HepG2 (cell line): Measurements from ENCODE around the gene SNX21. TPM values are rescaled to one million over a fixed set of nuclear protein-coding genes. Genes with fewer than 3 reads are reported as not detected.

ENCODE experiments used
- ATAC-seq: fragments of 200-7000 bp; cut with Tn5 transposase; 3 replicates; pipeline ENCODE4 v1.9.1; 2020; ENCODE audit warnings: mild to moderate bottlenecking, moderate library complexity
- BruUV-seq: library from RNA; stranded (reverse); fragments of 400-500 nt; replicated peaks from 2 replicates; lab custom pipeline; 2021; lab: Mats Ljungman, UMichigan
- CTCF ChIA-PET: fragments of 300-600 bp; formaldehyde crosslinking; extraction: SDS; loops from one replicate; lab custom pipeline; 2021; ENCODE audit warnings: low total read pairs, inconsistent platforms, low intra/inter-chr PET ratio; lab: Yijun Ruan, JAX
- POLR2A ChIA-PET: fragments of 350-600 bp; sonication (Branson Sonifier 250); formaldehyde crosslinking; loops from one replicate; lab custom pipeline; 2020; ENCODE audit warnings: antibody characterized with exemption, inconsistent platforms; lab: Yijun Ruan, JAX
- DNase-seq: peaks from one replicate; pipeline ENCODE4 v3.0.0-alpha.2; 2015; ENCODE audit warnings: low spot score
- FAIRE-seq: peaks from 3 replicates; lab custom pipeline; 2011; peaks lifted over from hg19 to GRCh38; lab: Jason Lieb, UNC
- H2AFZ ChIP-seq: one replicate; pipeline ENCODE4 v1.6.1; 2011; ENCODE audit warnings: low read length, inconsistent platforms
- H3K27ac ChIP-seq: fragments of 300-600 bp; 3 replicates; pipeline ENCODE4 v1.8.0; 2011; ENCODE audit warnings: mixed run types, mild to moderate bottlenecking, mixed read lengths, low read length, inconsistent platforms; ENCODE audit not compliant: insufficient read depth; ENCODE audit errors: extremely low read length
- H3K27me3 ChIP-seq, 2 experiments: fragments of 200-600 bp in 1 of 2; 2 replicates in 1 of 2; 3 replicates in 1 of 2; pipeline versions ENCODE4 v1.6.0 to v1.8.0; 2011; ENCODE audit warnings: low read length in 2 of 2, mild to moderate bottlenecking in 2 of 2, moderate library complexity in 2 of 2, inconsistent platforms in 1 of 2; ENCODE audit not compliant: insufficient read depth in 2 of 2, control insufficient read depth in 1 of 2
- H3K36me3 ChIP-seq, 2 experiments: fragments of 200-600 bp in 1 of 2; replicated peaks in 1 of 2; 2 replicates in 1 of 2; 3 replicates in 1 of 2; pipeline versions ENCODE4 v1.5.1 to v1.8.0; 2011; ENCODE audit warnings: low read length in 2 of 2, inconsistent platforms in 1 of 2; ENCODE audit not compliant: insufficient read depth in 2 of 2, control insufficient read depth in 1 of 2
- H3K4me1 ChIP-seq: 2 replicates; pipeline ENCODE4 v1.5.1; 2012; ENCODE audit warnings: low read length, inconsistent platforms; ENCODE audit not compliant: insufficient read depth
- H3K4me2 ChIP-seq: 2 replicates; pipeline ENCODE4 v1.6.0; 2011; ENCODE audit warnings: low read depth, low read length, inconsistent platforms
- H3K4me3 ChIP-seq, 3 experiments: fragments of 200-600 bp in 1 of 3; sonication (generic), shearing (Covaris generic) in 1 of 3; replicated peaks in 1 of 3; 2 replicates each; pipeline ENCODE4 v1.5.1; 2011 to 2016; ENCODE audit warnings: low read length in 3 of 3, inconsistent platforms in 2 of 3, low read depth in 2 of 3, mild to moderate bottlenecking in 2 of 3, control low read depth in 1 of 3, mixed read lengths in 1 of 3; ENCODE audit not compliant: insufficient read depth in 1 of 3
- H3K79me2 ChIP-seq: one replicate; pipeline ENCODE4 v1.6.1; 2011; ENCODE audit warnings: low read length, inconsistent platforms; ENCODE audit not compliant: insufficient read depth
- H3K9ac ChIP-seq: 2 replicates; pipeline ENCODE4 v1.6.0; 2011; ENCODE audit warnings: mild to moderate bottlenecking, low read depth, low read length, inconsistent platforms; ENCODE audit not compliant: insufficient read depth
- H3K9me3 ChIP-seq: 2 replicates; pipeline ENCODE4 v1.5.1; 2012; ENCODE audit warnings: mild to moderate bottlenecking, low read length
- H4K20me1 ChIP-seq: 2 replicates; pipeline ENCODE4 v1.6.0; 2011; ENCODE audit warnings: inconsistent platforms, mild to moderate bottlenecking, low read length, moderate library complexity; ENCODE audit not compliant: insufficient read depth
- ASH2L ChIP-seq: fragments of 300-600, 200-600 bp; sonication (generic); IDR thresholded peaks from 2 replicates; pipeline ENCODE4 v1.7.0; 2017; ENCODE audit warnings: low read depth, mild to moderate bottlenecking, moderate library complexity, mixed read lengths, low read length; ENCODE audit not compliant: insufficient read length
- BHLHE40 ChIP-seq: IDR thresholded peaks from 2 replicates; pipeline ENCODE4 v1.6.1; 2011; ENCODE audit warnings: low read length, improper control_type of control experiment
- CHD4 ChIP-seq: fragments of 200-600 bp; sonication (generic); IDR thresholded peaks from 2 replicates; pipeline ENCODE4 v1.7.0; 2017; ENCODE audit warnings: mild to moderate bottlenecking, low read length, borderline replicate concordance
- HMG20B ChIP-seq: conservative IDR thresholded peaks from 2 replicates; pipeline ENCODE4 v1.6.1; 2016; ENCODE audit warnings: missing genetic modification reagents, missing compliant biosample characterization
- KDM6A ChIP-seq: IDR thresholded peaks from 2 replicates; pipeline ENCODE4 v1.6.1; 2016; ENCODE audit warnings: low read depth
- NAIF1 ChIP-seq: sonication (generic); formaldehyde crosslinking; IDR thresholded peaks from 2 replicates; pipeline ENCODE4 v1.5.0; 2020; ENCODE audit warnings: mild to moderate bottlenecking, missing genetic modification reagents, borderline replicate concordance
- PCBP2 ChIP-seq: fragments of 200-400 bp; formaldehyde crosslinking; optimal IDR thresholded peaks from 2 replicates; pipeline ENCODE3; 2018; ENCODE audit warnings: low read length, low read depth; ENCODE audit not compliant: poor library complexity, severe bottlenecking
- REPIN1 ChIP-seq: sonication (generic); formaldehyde crosslinking; IDR thresholded peaks from 2 replicates; pipeline ENCODE4 v1.8.0; 2022; ENCODE audit warnings: missing genetic modification reagents, low read depth, mild to moderate bottlenecking, borderline replicate concordance
- SNAI1 ChIP-seq: sonication (generic); formaldehyde crosslinking; IDR thresholded peaks from 2 replicates; pipeline ENCODE4 v1.5.0; 2020; ENCODE audit warnings: mild to moderate bottlenecking, missing genetic modification reagents, borderline replicate concordance
- ZNF225 ChIP-seq: sonication (generic); formaldehyde crosslinking; IDR thresholded peaks from 2 replicates; pipeline ENCODE4 v1.4.0; 2020; ENCODE audit warnings: mild to moderate bottlenecking, missing genetic modification reagents
- ZNF317 ChIP-seq: sonication (generic); formaldehyde crosslinking; IDR thresholded peaks from 2 replicates; pipeline ENCODE4 v1.5.0; 2020; ENCODE audit warnings: mild to moderate bottlenecking, missing genetic modification reagents
- ZNF547 ChIP-seq: sonication (generic); formaldehyde crosslinking; IDR thresholded peaks from 2 replicates; pipeline ENCODE4 v1.5.1; 2020; ENCODE audit warnings: mild to moderate bottlenecking, missing genetic modification reagents
- ZNF781 ChIP-seq: sonication (generic); formaldehyde crosslinking; IDR thresholded peaks from 2 replicates; pipeline ENCODE4 v1.5.1; 2020; ENCODE audit warnings: borderline replicate concordance, mild to moderate bottlenecking, missing genetic modification reagents; ENCODE audit errors: not compliant biosample characterization
- ZNF879 ChIP-seq: sonication (generic); formaldehyde crosslinking; IDR thresholded peaks from 2 replicates; pipeline ENCODE4 v1.8.1; 2023; ENCODE audit warnings: missing genetic modification reagents
- WGBS: methylation state at CpG from one replicate; pipeline ENCODE4 v1.1.6; 2017; ENCODE audit warnings: low lambda C conversion rate; 5-methylcytosine and 5-hydroxymethylcytosine counted together
- in situ Hi-C: cut with HindIII; loops from 2 replicates; pipeline ENCODE4 v1.10.0; 2017; ENCODE audit warnings: low pct_unique_long_range_greater_than_20kb; ENCODE audit not compliant: extremely low pct_ligation_motif_present
- intact Hi-C: fragments of 100-400 bp; cut with micrococcal nuclease; formaldehyde crosslinking; loops from one replicate; pipeline ENCODE4 v1.10.0; 2022; ENCODE audit not compliant: unreplicated experiment
- polyA plus RNA-seq, 8 experiments: library from polyadenylated mRNA; depleted of rRNA in 3 of 8; stranded (reverse) in 7 of 8; unstranded in 1 of 8; fragments of >200 nt; fragmentation: Illumina TruSeq in 4 of 8; extraction: Trizol in 4 of 8; gene quantifications; 2 replicates each; pipeline versions ENCODE4 v1.2.1 to v1.2.3, GENCODE V29; 2011 to 2016; ENCODE audit warnings: low read depth in 4 of 8, missing spikeins in 1 of 8, mixed read lengths in 1 of 8; ENCODE audit not compliant: insufficient read depth in 1 of 8
- total RNA-seq, 5 experiments: library from RNA; depleted of rRNA; stranded (reverse); fragments of >200 nt; fragmentation: Illumina TruSeq; extraction: Trizol; gene quantifications; 2 replicates each; pipeline ENCODE4 v1.2.3, GENCODE V29; 2016; ENCODE audit warnings: low read depth in 1 of 5
- TF ChIP-seq, protein P1 (sequence below): sonication (generic); formaldehyde crosslinking; IDR thresholded peaks from 2 replicates; pipeline ENCODE4 v1.5.0; 2020; ENCODE audit warnings: mild to moderate bottlenecking, low read depth, missing genetic modification reagents, borderline replicate concordance
- TF ChIP-seq, protein P2 (sequence below): sonication (generic); formaldehyde crosslinking; IDR thresholded peaks from 2 replicates; pipeline ENCODE4 v1.9.0; 2022; ENCODE audit warnings: low read depth, missing genetic modification reagents
- TF ChIP-seq, protein P3 (sequence below): sonication (generic); formaldehyde crosslinking; IDR thresholded peaks from 2 replicates; pipeline ENCODE4 v1.4.0; 2020; ENCODE audit warnings: missing genetic modification reagents

SNX21 gene
- total and polyA plus RNA-seq, 2 of the 13 experiments (the other 11 are each of a cell fraction or from before 2014, with no cell fraction given), result 7.7 to 12.8 TPM

GRCh38 chr20:45863543-45864470 is 30.2 kb downstream of the SNX21 start:
- H3K27me3 ChIP-seq, result no peaks in the 10 kb centered on the region
- no peaks in the 10 kb centered on the region for H3K9me3 ChIP-seq
- FAIRE-seq (peak; percentile 85), ATAC-seq (peak; percentile 98), DNase-seq (peak; percentile 97)
- ChIA-PET CTCF (no interaction called here), POLR2A (interaction anchor here (0.7 to 5.8 kb wide), 22 partner anchors 9 to 107 kb away, joined by 3 to 53 read pairs (median 4); partner anchors contain the start of genes CTSA, DNTTIP1, NEURL2 and PCIF1)
- H3K27ac ChIP-seq, result peak overlapping the region; percentile 63
- H3K36me3 ChIP-seq, result no peaks in the 10 kb centered on the region
- no peak overlapping the region for H2AFZ ChIP-seq
- H3K4me3 ChIP-seq, result 0 out of 6 replicates have a peak overlapping the region, but pooled peaks of 1 of the 3 experiments have one; percentile 8
- intact Hi-C loops, result no loop called here
- H3K79me2 ChIP-seq, result no peaks in the 10 kb centered on the region
- no peaks in the 10 kb centered on the region for H4K20me1 ChIP-seq
- peaks cover 92% of the 10 kb centered on the region for H3K4me1 ChIP-seq
- 17% methylated on average over 7 of the region's 7 CpGs for WGBS
- no peak overlapping the region for H3K9ac ChIP-seq
- in situ Hi-C loops, result no loop called here
- no TSS peak for BruUV-seq
- peak overlapping the region; percentile 57 for H3K4me2 ChIP-seq
- TF ChIP-seq CHD4 (peak; percentile 35; the same call in 1 of the 2 replicates), HMG20B (CRISPR knock-in tag) (0 out of 2 replicates have a peak, but pooled peaks have one; percentile 50), ZNF225 (no peak), ZNF879 (CRISPR knock-in tag) (peak; percentile 82; the same call in 1 of the 2 replicates), ASH2L (peak; percentile 47), PCBP2 (no peak), SNAI1 (no peak), ZNF781 (CRISPR knock-in tag) (peak; percentile 30), ZNF317 (CRISPR knock-in tag) (0 out of 2 replicates have a peak, but pooled peaks have one; percentile 31), REPIN1 (CRISPR knock-in tag) (peak; percentile 26; the same call in 1 of the 2 replicates), NAIF1 (CRISPR knock-in tag) (no peak), ZNF547 (CRISPR knock-in tag) (no peak), BHLHE40 (0 out of 2 replicates have a peak, but pooled peaks have one; percentile 2), KDM6A (peak; percentile 85)
- TF ChIP-seq, protein P1, sequence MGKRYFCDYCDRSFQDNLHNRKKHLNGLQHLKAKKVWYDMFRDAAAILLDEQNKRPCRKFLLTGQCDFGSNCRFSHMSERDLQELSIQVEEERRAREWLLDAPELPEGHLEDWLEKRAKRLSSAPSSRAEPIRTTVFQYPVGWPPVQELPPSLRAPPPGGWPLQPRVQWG, result no peak
- TF ChIP-seq, protein P2, sequence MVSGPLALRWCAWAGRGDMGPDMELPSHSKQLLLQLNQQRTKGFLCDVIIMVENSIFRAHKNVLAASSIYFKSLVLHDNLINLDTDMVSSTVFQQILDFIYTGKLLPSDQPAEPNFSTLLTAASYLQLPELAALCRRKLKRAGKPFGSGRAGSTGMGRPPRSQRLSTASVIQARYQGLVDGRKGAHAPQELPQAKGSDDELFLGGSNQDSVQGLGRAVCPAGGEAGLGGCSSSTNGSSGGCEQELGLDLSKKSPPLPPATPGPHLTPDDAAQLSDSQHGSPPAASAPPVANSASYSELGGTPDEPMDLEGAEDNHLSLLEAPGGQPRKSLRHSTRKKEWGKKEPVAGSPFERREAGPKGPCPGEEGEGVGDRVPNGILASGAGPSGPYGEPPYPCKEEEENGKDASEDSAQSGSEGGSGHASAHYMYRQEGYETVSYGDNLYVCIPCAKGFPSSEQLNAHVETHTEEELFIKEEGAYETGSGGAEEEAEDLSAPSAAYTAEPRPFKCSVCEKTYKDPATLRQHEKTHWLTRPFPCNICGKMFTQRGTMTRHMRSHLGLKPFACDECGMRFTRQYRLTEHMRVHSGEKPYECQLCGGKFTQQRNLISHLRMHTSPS (CRISPR knock-in tag), result no peak
- TF ChIP-seq, protein P3, sequence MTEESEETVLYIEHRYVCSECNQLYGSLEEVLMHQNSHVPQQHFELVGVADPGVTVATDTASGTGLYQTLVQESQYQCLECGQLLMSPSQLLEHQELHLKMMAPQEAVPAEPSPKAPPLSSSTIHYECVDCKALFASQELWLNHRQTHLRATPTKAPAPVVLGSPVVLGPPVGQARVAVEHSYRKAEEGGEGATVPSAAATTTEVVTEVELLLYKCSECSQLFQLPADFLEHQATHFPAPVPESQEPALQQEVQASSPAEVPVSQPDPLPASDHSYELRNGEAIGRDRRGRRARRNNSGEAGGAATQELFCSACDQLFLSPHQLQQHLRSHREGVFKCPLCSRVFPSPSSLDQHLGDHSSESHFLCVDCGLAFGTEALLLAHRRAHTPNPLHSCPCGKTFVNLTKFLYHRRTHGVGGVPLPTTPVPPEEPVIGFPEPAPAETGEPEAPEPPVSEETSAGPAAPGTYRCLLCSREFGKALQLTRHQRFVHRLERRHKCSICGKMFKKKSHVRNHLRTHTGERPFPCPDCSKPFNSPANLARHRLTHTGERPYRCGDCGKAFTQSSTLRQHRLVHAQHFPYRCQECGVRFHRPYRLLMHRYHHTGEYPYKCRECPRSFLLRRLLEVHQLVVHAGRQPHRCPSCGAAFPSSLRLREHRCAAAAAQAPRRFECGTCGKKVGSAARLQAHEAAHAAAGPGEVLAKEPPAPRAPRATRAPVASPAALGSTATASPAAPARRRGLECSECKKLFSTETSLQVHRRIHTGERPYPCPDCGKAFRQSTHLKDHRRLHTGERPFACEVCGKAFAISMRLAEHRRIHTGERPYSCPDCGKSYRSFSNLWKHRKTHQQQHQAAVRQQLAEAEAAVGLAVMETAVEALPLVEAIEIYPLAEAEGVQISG (CRISPR knock-in tag), result peak; percentile 13; the same call in 1 of the 2 replicates
